RWPE1 (cell line): Measurements from ENCODE around the gene EVX1.

Experiments used
- CTCF ChIA-PET: fragments of 350-600 bp; sonication (Branson Sonifier 250); formaldehyde crosslinking; extraction: SDS; loops from one replicate; lab custom pipeline; 2021; lab: Yijun Ruan, JAX
- POLR2A ChIA-PET: fragments of 400-600 bp; formaldehyde crosslinking; extraction: SDS; loops from one replicate; lab custom pipeline; 2020; ENCODE audit warnings: antibody characterized with exemption; ENCODE audit not compliant: low non-redundant PET; lab: Yijun Ruan, JAX
- DNase-seq: peaks from one replicate; pipeline ENCODE4 v3.0.0; 2012; ENCODE audit warnings: low spot score
- H3K27ac ChIP-seq: fragments of 450-650 bp; 2 replicates; pipeline ENCODE4 v1.5.1; 2017
- CTCF ChIP-seq: fragments of 450-650 bp; conservative IDR thresholded peaks from 2 replicates; pipeline ENCODE4 v1.5.1; 2017; ENCODE audit warnings: low read depth, mild to moderate bottlenecking

Gene EVX1

GRCh38 chr7:27223941-27224575 lies 18.5 kb upstream of the EVX1 start:
- no peak for TF ChIP-seq CTCF
- DNase-seq, result no peak
- H3K27ac ChIP-seq, result no peak overlapping the region
- ChIA-PET CTCF (no interaction called here), POLR2A (no interaction called here)

- POLR2A ChIA-PET, result no interaction called here
- CTCF ChIA-PET, result no interaction called here
These were observed 17.3 kb upstream of the EVX1 start for GRCh38 chr7:27224983-27225934.

GRCh38 chr7:27229448-27229847 lies 13.2 kb upstream of the EVX1 start:
- H3K27ac ChIP-seq, result no peak overlapping the region
- POLR2A ChIA-PET, result no interaction called here
- no peak for DNase-seq
- no peak for TF ChIP-seq CTCF
- CTCF ChIA-PET, result interaction anchor here (0.7 kb wide), 1 partner anchor 9 kb away, joined by 3 read pairs; no protein-coding TSS in a partner anchor

More at GRCh38 chr7:27224983-27225934, 17.3 kb upstream of the EVX1 start:
- no peak for TF ChIP-seq CTCF
- H3K27ac ChIP-seq, result no peak overlapping the region
- DNase-seq, result no peak

DNA sequence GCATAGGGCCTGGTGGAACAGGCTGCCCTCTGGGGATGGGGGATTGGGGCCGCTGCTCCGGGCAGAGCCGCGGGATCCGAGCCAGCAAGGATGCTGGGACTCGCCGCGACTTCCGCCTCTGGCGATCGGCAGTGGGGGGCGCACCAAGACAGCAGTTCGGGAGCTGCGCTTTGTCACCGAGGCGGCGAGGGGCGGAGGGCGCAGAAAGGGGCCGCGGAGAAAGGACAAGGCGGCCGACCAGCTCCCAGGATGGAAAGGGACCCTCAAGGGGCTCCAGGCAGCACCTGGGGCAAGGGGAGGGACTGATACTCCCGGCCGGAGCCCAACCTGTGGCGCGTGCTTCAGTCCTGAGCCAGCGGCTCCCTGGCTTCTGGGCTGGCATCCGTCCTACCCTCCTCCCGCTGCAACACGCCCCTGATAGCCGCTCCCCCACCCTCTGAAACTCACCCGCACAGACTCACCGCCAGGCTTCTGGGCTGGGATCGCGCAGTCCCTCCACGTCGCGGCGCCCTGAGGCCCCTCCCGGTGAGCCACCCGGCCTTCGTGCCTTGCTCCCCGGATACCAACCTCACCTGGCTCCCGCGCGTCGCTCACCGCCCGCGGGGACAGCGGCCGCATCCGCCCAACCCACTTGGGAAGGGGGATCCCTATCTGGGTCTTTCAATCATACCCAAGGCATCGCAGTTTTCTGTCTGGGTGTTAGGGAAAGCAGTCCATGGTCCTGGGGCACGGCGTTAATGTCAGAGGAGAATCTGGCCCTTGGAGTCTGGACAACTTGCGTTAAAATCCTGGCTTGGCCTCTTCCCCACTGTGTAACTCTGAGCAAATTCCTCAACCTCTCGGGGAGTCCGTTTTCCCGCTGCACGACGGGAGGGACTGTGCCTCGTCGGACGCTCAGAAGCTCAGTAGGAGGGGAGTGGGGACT lies 7.0 kb upstream of the EVX1 start:
- ChIA-PET CTCF (interaction anchor here (0.6 to 0.7 kb wide), 9 partner anchors 53 to 1157 kb away, joined by 3 to 5 read pairs (median 3); no protein-coding TSS in a partner anchor), POLR2A (no interaction called here)
- H3K27ac ChIP-seq, result no peak overlapping the region
- DNase-seq, result peak; percentile 49
- TF ChIP-seq CTCF, result peak; percentile 62

DNA sequence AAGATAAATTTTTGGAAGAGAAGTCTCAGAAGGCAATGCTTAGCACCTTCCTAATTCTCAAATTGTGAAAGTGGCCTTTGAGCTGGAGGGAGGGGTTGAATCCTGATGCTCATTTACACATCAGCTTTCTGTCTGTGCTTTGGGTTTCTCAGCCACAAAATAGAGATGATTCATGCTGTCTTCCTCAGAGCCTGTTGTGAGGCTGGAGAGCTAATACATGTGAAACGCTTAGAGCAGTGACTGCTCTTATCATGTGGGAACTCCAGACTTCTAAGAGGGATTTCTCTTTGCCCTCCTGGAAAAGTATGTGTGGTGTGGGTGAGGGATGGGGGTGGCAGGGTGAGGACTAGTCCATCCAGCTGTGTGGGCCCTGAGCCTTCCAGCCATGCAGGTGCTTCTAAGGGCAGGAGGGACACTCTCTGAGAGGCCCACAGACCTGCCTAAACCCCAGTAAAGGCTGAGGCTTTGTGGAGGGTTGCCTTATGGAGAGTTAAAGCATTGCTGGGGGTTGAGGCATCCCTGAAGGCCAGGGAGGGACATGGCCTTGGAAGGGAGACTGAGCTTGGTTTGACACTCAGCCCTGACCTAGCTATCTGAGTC lies 4.8 kb upstream of the EVX1 start:
- peak; percentile 17 for DNase-seq
- POLR2A ChIA-PET, result no interaction called here
- H3K27ac ChIP-seq, result no peak overlapping the region
- CTCF ChIA-PET, result interaction anchor here (0.6 to 1.1 kb wide), 4 partner anchors 9 to 485 kb away, joined by 3 to 4 read pairs (median 3); no protein-coding TSS in a partner anchor
- no peak for TF ChIP-seq CTCF
